Measurements from ENCODE around the gene WDPCP. TPM values are rescaled to one million over a fixed set of nuclear protein-coding genes. Genes with fewer than 3 reads are reported as not detected.
"Not testable (repeated sequence)": the region's sequence is repeated elsewhere in the genome, so short reads cannot be mapped to it uniquely, and the experiment has no call there.

WDPCP gene
- total and polyA plus RNA-seq, 2 experiments from 2014 or later, result 8.8 to 20.4 TPM

DNA sequence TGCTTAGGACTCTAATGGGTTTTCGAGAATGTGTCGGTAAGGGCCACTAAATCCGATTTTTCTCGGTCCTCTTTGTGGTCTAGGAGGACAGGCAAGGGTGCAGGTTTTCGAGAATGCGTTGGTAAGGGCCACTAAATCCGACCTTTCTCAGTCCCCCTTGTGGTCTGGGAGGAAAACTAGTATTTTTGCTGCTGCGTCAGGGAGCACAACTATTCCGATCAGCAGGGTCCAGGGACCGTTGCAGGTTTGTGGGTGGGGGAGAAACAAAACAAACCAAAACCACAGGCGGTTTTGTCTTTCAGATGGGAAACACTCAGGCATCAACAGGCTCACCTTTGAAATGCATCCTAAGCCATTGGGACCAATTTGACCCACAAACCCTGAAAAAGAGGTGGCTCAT is 264.6 kb downstream of the WDPCP start:
- not testable (repeated sequence) for H3K27ac Mint-ChIP-seq

DNA sequence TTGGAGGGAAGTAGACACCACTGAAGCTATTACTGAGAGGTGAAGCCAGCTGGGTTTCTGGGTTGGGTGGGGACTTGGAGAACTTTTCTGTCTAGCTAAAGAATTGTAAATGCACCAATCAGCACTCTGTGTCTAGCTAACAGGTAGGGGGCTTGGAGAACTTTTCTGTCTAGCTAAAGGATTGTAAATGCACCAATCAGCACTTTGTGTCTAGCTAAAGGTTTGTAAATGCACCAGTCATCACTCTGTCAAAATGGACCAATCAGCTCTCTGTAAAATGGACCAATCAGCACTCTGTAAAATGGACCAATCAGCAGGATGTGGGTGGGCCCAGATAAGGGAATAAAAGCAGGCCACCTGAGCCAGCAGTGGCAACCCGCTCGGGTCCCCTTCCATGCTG is 266.3 kb downstream of the WDPCP start:
- H3K36me3 Mint-ChIP-seq (ENCODE audit: low read depth), result peaks cover 37% of the 10 kb centered on the region
- not testable (repeated sequence) for H3K4me2 ChIP-seq; H3K9me2 ChIP-seq (ENCODE audit: insufficient read depth); H3F3A ChIP-seq (replicated peaks; ENCODE audit: low read depth); DNase-seq (ENCODE audit: low spot score); H3K27me3 ChIP-seq (ENCODE audit: insufficient read depth); H4K20me1 ChIP-seq (replicated peaks; ENCODE audit: insufficient read depth); H2AFZ ChIP-seq; H3K36me3 ChIP-seq (ENCODE audit: insufficient read depth); H3K4me3 Mint-ChIP-seq; H3K4me3 ChIP-seq; H3K79me2 ChIP-seq (replicated peaks; ENCODE audit: insufficient read depth); H3K27ac Mint-ChIP-seq; ATAC-seq; H3K27ac ChIP-seq (ENCODE audit: low read depth)
- H3K4me1 Mint-ChIP-seq, result peaks cover 36% of the 10 kb centered on the region
- H3K27me3 Mint-ChIP-seq (ENCODE audit: insufficient read depth, low read depth, poor library complexity), result peaks cover 33% of the 10 kb centered on the region
- peaks cover 20% of the 10 kb centered on the region for H3K4me1 ChIP-seq (ENCODE audit: insufficient read depth)
- H3K9me3 Mint-ChIP-seq, result peaks cover 19% of the 10 kb centered on the region

More for the DNA sequence above, 264.6 kb downstream of the WDPCP start:
- not testable (repeated sequence) for H3K36me3 ChIP-seq (ENCODE audit: insufficient read depth); H3F3A ChIP-seq (replicated peaks; ENCODE audit: low read depth); ATAC-seq; H2AFZ ChIP-seq; H3K27ac ChIP-seq (ENCODE audit: low read depth); H3K79me2 ChIP-seq (replicated peaks; ENCODE audit: insufficient read depth); H4K20me1 ChIP-seq (replicated peaks; ENCODE audit: insufficient read depth); H3K9me2 ChIP-seq (ENCODE audit: insufficient read depth); H3K27me3 ChIP-seq (ENCODE audit: insufficient read depth)
- Mint-ChIP-seq H3K4me1 (peaks cover 30% of the 10 kb centered on the region), H3K4me3 (peak overlapping the region; percentile 6; the same call in 1 of the 3 replicates), H3K36me3 (ENCODE audit: low read depth) (peaks cover 52% of the 10 kb centered on the region), H3K27me3 (ENCODE audit: insufficient read depth, low read depth, poor library complexity) (peaks cover 31% of the 10 kb centered on the region), H3K9me3 (peaks cover 28% of the 10 kb centered on the region)
- peak overlapping the region; percentile 65 for H3K4me2 ChIP-seq
- peaks cover 14% of the 10 kb centered on the region for H3K4me1 ChIP-seq (ENCODE audit: insufficient read depth)
- peak overlapping the region; percentile 11; the same call in 1 of the 2 replicates for H3K4me3 ChIP-seq
- TF ChIP-seq NANOG (IDR thresholded peaks at IDR 0.05; ENCODE audit: borderline replicate concordance), result peak; percentile 43
- TF ChIP-seq, protein P1, sequence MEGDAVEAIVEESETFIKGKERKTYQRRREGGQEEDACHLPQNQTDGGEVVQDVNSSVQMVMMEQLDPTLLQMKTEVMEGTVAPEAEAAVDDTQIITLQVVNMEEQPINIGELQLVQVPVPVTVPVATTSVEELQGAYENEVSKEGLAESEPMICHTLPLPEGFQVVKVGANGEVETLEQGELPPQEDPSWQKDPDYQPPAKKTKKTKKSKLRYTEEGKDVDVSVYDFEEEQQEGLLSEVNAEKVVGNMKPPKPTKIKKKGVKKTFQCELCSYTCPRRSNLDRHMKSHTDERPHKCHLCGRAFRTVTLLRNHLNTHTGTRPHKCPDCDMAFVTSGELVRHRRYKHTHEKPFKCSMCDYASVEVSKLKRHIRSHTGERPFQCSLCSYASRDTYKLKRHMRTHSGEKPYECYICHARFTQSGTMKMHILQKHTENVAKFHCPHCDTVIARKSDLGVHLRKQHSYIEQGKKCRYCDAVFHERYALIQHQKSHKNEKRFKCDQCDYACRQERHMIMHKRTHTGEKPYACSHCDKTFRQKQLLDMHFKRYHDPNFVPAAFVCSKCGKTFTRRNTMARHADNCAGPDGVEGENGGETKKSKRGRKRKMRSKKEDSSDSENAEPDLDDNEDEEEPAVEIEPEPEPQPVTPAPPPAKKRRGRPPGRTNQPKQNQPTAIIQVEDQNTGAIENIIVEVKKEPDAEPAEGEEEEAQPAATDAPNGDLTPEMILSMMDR (conservative IDR thresholded peaks at IDR 0.05; ENCODE audit: low read depth in 2 of 2), result peak; percentile 44
- TF ChIP-seq, protein P2, sequence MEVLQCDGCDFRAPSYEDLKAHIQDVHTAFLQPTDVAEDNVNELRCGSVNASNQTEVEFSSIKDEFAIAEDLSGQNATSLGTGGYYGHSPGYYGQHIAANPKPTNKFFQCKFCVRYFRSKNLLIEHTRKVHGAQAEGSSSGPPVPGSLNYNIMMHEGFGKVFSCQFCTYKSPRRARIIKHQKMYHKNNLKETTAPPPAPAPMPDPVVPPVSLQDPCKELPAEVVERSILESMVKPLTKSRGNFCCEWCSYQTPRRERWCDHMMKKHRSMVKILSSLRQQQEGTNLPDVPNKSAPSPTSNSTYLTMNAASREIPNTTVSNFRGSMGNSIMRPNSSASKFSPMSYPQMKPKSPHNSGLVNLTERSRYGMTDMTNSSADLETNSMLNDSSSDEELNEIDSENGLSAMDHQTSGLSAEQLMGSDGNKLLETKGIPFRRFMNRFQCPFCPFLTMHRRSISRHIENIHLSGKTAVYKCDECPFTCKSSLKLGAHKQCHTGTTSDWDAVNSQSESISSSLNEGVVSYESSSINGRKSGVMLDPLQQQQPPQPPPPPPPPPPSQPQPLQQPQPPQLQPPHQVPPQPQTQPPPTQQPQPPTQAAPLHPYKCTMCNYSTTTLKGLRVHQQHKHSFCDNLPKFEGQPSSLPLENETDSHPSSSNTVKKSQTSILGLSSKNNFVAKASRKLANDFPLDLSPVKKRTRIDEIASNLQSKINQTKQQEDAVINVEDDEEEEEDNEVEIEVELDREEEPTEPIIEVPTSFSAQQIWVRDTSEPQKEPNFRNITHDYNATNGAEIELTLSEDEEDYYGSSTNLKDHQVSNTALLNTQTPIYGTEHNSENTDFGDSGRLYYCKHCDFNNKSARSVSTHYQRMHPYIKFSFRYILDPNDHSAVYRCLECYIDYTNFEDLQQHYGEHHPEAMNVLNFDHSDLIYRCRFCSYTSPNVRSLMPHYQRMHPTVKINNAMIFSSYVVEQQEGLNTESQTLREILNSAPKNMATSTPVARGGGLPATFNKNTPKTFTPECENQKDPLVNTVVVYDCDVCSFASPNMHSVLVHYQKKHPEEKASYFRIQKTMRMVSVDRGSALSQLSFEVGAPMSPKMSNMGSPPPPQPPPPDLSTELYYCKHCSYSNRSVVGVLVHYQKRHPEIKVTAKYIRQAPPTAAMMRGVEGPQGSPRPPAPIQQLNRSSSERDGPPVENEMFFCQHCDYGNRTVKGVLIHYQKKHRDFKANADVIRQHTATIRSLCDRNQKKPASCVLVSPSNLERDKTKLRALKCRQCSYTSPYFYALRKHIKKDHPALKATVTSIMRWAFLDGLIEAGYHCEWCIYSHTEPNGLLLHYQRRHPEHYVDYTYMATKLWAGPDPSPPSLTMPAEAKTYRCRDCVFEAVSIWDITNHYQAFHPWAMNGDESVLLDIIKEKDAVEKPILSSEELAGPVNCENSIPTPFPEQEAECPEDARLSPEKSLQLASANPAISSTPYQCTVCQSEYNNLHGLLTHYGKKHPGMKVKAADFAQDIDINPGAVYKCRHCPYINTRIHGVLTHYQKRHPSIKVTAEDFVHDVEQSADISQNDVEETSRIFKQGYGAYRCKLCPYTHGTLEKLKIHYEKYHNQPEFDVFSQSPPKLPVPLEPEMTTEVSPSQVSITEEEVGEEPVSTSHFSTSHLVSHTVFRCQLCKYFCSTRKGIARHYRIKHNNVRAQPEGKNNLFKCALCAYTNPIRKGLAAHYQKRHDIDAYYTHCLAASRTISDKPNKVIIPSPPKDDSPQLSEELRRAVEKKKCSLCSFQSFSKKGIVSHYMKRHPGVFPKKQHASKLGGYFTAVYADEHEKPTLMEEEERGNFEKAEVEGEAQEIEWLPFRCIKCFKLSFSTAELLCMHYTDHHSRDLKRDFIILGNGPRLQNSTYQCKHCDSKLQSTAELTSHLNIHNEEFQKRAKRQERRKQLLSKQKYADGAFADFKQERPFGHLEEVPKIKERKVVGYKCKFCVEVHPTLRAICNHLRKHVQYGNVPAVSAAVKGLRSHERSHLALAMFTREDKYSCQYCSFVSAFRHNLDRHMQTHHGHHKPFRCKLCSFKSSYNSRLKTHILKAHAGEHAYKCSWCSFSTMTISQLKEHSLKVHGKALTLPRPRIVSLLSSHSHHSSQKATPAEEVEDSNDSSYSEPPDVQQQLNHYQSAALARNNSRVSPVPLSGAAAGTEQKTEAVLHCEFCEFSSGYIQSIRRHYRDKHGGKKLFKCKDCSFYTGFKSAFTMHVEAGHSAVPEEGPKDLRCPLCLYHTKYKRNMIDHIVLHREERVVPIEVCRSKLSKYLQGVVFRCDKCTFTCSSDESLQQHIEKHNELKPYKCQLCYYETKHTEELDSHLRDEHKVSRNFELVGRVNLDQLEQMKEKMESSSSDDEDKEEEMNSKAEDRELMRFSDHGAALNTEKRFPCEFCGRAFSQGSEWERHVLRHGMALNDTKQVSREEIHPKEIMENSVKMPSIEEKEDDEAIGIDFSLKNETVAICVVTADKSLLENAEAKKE (CRISPR knock-in tag; IDR thresholded peaks at IDR 0.05), result 0 out of 2 replicates have a peak, but pooled peaks have one; percentile 16
- 0 out of 2 replicates have a peak, but pooled peaks have one; percentile 27 for TF ChIP-seq CREB1 (CRISPR knock-in tag; IDR thresholded peaks at IDR 0.05; ENCODE audit: low read depth)
- DNase-seq (ENCODE audit: low spot score), result peak; percentile 82
